Stimulated activated CD4-positive, alpha-beta T cell treated with anti-CD3 and anti-CD28 coated beads, Interleukin-15, amount 100 ng/mL, for 48 hours (primary cell): ENCODE measurements around the gene TSPAN16.
"Not testable (repeated sequence)": the region's sequence is repeated elsewhere in the genome, so short reads cannot be mapped to it uniquely, and the experiment has no call there.

Experiments used
- DNase-seq, 2 donors: peaks; one replicate each; pipeline ENCODE4 v3.0.0-alpha.2; 2020; ENCODE audit warnings: low read depth in 2 of 2

The TSPAN16 gene

DNA sequence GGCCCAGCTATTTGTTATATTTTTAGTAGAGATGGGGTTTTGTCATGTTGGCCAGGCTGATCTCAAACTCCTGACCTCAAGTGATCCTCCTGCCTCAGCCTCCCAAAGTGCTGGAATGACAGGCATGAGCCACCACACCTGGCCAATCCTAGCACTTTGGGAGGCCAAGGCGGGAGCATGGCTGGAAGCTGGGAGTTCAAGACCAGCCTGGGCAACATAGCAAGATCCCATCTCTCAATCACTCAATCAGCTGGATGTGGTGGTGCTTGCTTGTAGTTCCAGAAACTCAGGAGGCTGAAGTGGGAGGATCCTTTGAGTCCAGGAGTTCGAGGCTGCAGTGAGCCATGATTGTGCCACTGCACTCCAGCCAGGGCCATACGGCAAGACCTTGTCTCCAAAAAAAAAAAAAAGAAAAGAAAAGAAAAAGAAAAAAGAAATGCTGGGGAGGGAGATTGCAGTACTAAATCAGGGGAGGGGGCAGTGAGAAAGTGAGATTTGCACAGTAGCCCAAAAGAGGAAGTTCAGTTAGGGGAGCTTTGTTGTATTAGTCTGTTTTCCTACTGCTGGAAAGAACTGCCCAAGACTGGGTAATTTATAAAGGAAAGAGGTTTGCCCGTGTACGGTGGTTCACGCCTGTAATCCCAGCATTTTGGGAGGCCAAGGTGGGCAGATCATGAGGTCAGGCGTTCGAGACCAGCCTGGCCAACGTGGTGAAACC lies 24.5 kb downstream of the TSPAN16 start:
- not testable (repeated sequence) for DNase-seq

- DNase-seq = no peak
These were observed 25.5 kb downstream of the TSPAN16 start for GRCh38 chr19:11321191-11322126.

- DNase-seq = no peak
These were observed 26.5 kb downstream of the TSPAN16 start for GRCh38 chr19:11322269-11323024.

GRCh38 chr19:11323601-11324078 lies 27.7 kb downstream of the TSPAN16 start:
- no peak for DNase-seq

DNA sequence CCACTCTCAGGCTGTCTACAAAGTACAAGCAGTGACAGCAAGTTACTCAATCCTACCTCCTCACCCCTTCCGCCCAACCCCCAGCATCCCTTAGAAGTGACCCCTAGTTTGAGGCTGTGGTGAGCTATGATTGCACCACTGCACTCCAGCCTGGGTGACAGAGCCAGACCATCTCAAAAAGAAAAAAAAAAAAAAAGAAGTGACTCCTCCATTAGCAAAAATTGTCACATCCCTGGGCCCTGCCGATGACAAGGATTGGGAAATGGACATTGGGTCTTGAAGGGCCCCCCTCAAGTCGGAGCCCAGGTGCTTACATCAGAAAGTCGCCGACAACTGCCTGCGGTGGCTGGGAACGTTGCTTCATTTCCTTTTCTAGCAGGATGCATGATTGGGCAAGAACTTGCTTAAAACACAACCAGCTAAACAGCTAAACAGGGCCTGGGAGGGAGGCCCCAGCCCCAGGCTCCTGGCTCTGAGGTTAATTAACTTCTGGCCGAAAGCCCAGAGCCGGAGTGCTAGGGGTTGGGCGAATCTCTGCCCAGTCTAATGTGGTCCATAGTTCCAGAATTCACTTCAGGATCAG lies 28.2 kb downstream of the TSPAN16 start:
- no peak for DNase-seq

DNA sequence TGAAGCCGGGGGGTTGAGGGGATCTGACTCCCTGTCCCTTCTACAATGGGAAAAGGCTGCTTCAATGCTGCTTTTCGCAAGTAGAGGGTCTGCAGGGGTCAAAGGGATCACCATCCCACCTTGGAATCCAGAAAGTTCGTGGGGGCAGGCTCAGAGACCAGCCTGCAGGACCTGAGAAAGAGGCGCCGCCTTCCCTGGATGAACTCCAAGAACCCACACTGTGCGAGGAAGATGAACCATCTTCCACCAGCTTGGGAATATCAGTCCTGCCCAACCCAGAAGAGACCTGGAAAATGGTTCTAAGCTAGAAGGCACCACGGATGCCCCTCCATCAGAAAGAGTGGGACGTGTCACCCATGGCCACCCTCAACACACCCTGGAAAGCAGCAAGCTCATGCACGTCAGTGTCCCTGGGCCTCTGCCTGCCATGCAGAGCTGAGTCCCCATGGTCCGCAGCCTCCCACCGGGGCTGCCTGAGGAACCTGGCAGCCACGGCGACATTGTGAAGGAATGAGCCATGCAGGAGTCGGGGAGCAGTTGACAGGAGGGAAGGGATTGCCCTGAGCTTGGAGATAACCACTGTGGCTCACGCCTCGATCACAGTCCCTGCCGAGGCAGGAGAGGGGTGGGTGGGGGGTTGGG lies 28.9 kb downstream of the TSPAN16 start:
- DNase-seq = no peak

GRCh38 chr19:11325544-11325943 lies 29.6 kb downstream of the TSPAN16 start:
- no peak for DNase-seq

DNA sequence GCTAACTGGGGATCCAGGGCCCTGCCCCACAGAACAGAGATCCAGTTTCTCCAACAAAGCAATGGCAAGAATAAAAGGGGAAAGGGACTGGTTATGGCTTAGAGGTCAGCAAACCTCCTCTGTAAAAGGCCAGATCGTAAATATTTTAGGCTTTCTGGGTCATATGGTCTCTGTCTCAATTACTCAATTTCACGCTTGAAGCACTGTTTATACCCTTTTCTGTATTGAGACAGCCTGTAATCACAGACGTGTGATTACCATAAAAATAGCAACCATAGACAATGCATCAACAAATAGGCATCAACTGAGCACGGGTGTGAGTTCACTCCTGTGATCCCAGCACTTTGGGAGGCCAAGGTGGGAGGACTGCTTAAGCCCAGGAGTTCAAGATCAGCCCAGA lies 34.2 kb downstream of the TSPAN16 start:
- DNase-seq = no peak

DNA sequence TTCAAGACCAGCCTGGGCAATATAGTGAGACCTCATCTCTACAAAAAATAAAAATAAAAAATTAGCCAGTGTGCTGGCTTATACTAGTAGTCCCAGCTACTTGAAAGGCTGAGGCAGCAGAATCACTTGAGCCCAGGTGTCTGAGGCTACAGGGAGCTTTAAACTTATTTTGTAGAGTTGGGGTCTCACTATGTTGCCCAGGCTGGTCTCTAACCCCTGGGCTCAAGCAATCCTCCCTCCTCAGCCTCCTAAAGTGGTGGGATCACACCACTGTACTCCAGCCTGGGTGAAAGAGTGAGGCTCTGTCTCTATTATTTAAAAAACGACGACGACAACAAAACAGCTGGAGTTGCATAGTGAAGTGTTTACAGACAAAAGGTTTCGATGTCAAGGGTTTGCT lies 35.5 kb downstream of the TSPAN16 start:
- DNase-seq = no peak

- DNase-seq = no peak
These were observed 36.9 kb downstream of the TSPAN16 start for GRCh38 chr19:11332822-11333221.

- not testable (repeated sequence) for DNase-seq
These were observed 37.9 kb downstream of the TSPAN16 start for GRCh38 chr19:11333838-11334237.

DNA sequence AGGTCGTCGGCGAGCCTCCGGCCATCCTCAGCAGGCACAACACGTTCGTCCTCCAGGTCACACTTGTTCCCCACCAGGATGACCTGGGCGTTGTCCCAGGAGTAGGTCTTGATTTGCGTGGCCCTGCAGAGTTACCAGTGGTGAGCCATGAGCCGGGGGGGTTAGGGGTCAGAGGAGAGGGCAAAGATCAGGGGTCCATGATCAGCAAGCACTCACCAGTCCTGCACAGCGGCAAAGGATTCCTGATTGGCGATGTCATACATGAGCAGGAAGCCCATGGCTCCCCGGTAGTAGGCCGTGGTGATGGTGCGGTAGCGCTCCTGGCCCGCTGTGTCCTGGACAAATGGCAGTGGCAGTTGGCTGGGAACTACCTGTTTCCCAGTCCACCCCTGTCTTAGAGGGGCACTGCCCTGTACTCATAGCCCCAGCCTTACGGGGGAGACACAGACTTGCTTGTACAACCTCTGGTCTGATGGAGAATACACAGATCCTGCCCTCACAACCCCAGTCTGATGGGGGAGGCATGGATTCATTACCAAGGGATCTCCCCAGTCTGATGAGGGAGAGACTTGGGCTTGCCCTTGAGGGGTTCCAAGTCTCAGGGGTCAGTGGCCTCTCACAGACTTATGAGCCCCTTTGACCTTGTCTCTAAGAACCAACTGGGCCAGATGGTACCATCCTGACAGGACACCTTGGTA lies 39.6 kb downstream of the TSPAN16 start:
- no peak for DNase-seq

GRCh38 chr19:11337080-11337479 lies 41.1 kb downstream of the TSPAN16 start:
- no peak for DNase-seq

DNA sequence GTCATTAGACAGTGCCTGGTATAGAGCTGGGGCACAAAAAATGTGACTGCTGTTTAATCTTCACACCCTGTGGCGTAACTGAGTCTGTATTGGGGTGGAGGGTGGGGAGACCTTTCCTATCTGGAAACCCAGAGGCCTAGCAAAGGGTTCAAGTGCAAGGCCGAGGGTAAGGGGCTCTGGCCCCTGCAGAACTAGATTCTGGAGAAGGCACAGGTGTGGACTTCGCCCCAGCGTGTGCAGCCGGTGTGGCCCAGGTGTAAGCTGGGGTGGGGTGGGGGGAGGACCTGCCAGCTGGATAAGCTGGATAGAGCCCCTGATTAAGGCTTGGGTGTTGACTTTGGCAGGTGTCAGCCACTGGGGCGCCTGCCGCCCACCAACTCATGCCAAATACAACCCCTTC lies 42.2 kb downstream of the TSPAN16 start:
- no peak for DNase-seq

- DNase-seq = no peak
These were observed 42.8 kb downstream of the TSPAN16 start for GRCh38 chr19:11338569-11339253.

- DNase-seq = peak; percentile 70 to 84
These were observed 43.5 kb downstream of the TSPAN16 start, which contains the start of gene RAB3D for GRCh38 chr19:11339254-11340098. Gene RAB3D (minus strand): TSS chr19:11339657. CDS start chr19:11337399, 2,258 bp downstream.

DNA sequence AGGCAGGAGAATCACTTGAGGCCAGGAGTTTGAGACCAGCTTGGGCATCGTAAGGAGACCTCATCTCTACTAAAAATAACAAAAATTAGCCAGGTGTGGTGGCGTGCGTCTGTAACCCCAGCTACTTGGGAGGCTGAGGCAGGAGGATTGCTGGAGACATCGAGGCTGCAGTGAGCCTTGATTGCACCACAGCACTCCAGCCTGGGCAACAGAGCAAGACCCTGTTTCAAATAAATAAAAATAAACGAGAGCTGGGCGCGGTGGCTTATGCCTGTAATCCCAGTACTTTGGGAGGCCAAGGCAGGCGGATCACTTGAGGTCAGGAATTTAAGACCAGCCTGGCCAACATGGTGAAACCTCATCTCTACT lies 44.1 kb downstream of the TSPAN16 start:
- not testable (repeated sequence) for DNase-seq

DNA sequence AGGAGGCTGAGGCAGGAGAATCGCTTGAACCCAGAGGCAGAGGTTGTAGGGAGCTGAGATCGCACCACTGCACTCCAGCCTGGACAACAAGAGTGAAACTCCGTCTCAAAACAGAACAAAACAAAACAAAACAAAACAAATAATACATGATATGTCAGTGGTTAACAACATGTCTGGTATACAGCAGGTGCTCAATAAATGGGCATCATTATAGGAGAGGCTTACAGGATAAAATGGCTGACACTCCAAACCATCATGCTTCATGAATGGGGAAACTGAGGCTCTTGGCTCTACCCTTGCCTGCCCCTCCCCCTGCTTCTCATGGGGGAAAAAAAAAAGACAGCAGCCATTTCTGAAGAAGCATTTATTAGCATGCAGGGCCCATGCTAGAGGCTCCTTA lies 46.5 kb downstream of the TSPAN16 start:
- DNase-seq = no peak
